Naive thymus-derived CD4-positive, alpha-beta T cell (primary cell): ENCODE results near the gene BDH1. TPM values are rescaled to one million over a fixed set of nuclear protein-coding genes. Genes with fewer than 3 reads are reported as not detected.

Source experiments
- ATAC-seq: fragments of 150-1000 bp; cut with Tn5 transposase; 2 replicates; pipeline ENCODE4 v1.10.0; 2021; ENCODE audit warnings: mild to moderate bottlenecking, moderate library complexity
- CTCF ChIA-PET: fragments of 350-600 bp; sonication (Branson Sonifier 250); formaldehyde crosslinking; loops from one replicate; lab custom pipeline; 2021; ENCODE audit warnings: antibody characterized with exemption; lab: Charles Lee
- POLR2A ChIA-PET: fragments of 350-600 bp; sonication (Branson Sonifier 250); formaldehyde crosslinking; loops from one replicate; lab custom pipeline; 2021; ENCODE audit warnings: antibody characterized with exemption, inconsistent platforms; lab: Charles Lee
- DNase-seq, 9 donors: peaks; one replicate each; pipeline versions ENCODE4 v3.0.0 to v3.0.0-alpha.2; 2020 to 2022; ENCODE audit warnings: mixed read lengths in 1 of 9
- H3K27ac ChIP-seq: one replicate; pipeline ENCODE4 v1.7.0; 2013; ENCODE audit warnings: mild to moderate bottlenecking, low read depth, low read length, moderate library complexity
- H3K27me3 ChIP-seq, 2 donors: one replicate each; pipeline ENCODE4 v1.7.0; 2013; ENCODE audit warnings: low read length in 2 of 2, mild to moderate bottlenecking in 2 of 2, moderate library complexity in 2 of 2; ENCODE audit not compliant: control insufficient read depth in 2 of 2, insufficient read depth in 2 of 2
- H3K36me3 ChIP-seq, 3 experiments: 1 replicate in 2 of 3; 2 replicates in 1 of 3; pipeline ENCODE4 v1.7.0; 2013; ENCODE audit warnings: low read length in 3 of 3, mild to moderate bottlenecking in 3 of 3, moderate library complexity in 1 of 3; ENCODE audit not compliant: insufficient read depth in 3 of 3, control insufficient read depth in 2 of 3
- H3K4me1 ChIP-seq, 2 donors: one replicate each; pipeline ENCODE4 v1.7.0; 2013; ENCODE audit warnings: low read length in 2 of 2, mild to moderate bottlenecking in 2 of 2, moderate library complexity in 1 of 2; ENCODE audit not compliant: control insufficient read depth in 2 of 2, insufficient read depth in 2 of 2
- H3K4me3 ChIP-seq: 2 replicates; pipeline ENCODE4 v1.7.0; 2013; ENCODE audit warnings: mild to moderate bottlenecking, low read length
- H3K9me3 ChIP-seq, 3 experiments: 1 replicate in 2 of 3; 2 replicates in 1 of 3; pipeline ENCODE4 v1.7.0; 2013; ENCODE audit warnings: low read length in 3 of 3; ENCODE audit not compliant: control insufficient read depth in 2 of 3
- H3K27ac Mint-ChIP-seq, 9 donors: one replicate each; pipeline ENCODE4 v1.8.0; 2020 to 2022; ENCODE audit warnings: mixed read lengths in 9 of 9, mild to moderate bottlenecking in 8 of 9, moderate library complexity in 5 of 9, inconsistent platforms in 2 of 9
- H3K27me3 Mint-ChIP-seq, 5 donors: one replicate each; pipeline ENCODE4 v1.8.0; 2021 to 2022; ENCODE audit warnings: mixed read lengths in 5 of 5, mild to moderate bottlenecking in 1 of 5
- H3K36me3 Mint-ChIP-seq, 5 donors: one replicate each; pipeline ENCODE4 v1.8.0; 2020 to 2022; ENCODE audit warnings: mixed read lengths in 5 of 5, mild to moderate bottlenecking in 3 of 5, inconsistent platforms in 1 of 5
- H3K4me1 Mint-ChIP-seq, 7 donors: one replicate each; pipeline ENCODE4 v1.8.0; 2020 to 2022; ENCODE audit warnings: mixed read lengths in 7 of 7, mild to moderate bottlenecking in 3 of 7, inconsistent platforms in 1 of 7
- H3K4me3 Mint-ChIP-seq, 10 donors: one replicate each; pipeline ENCODE4 v1.8.0; 2020 to 2022; ENCODE audit warnings: mild to moderate bottlenecking in 10 of 10, mixed read lengths in 10 of 10, moderate library complexity in 6 of 10, inconsistent platforms in 2 of 10
- H3K9me3 Mint-ChIP-seq, 11 donors: one replicate each; pipeline ENCODE4 v1.8.0; 2020 to 2022; ENCODE audit warnings: mixed read lengths in 11 of 11, mild to moderate bottlenecking in 4 of 11, inconsistent platforms in 1 of 11, moderate library complexity in 1 of 11
- intact Hi-C, 2 donors: fragments of 100-400 bp; cut with micrococcal nuclease; formaldehyde crosslinking; loops; one replicate each; pipeline ENCODE4 v1.15.1; 2023
- polyA plus RNA-seq, 2 donors: library from polyadenylated mRNA; unstranded; fragments of 300-500 nt; fragmentation: Illumina TruSeq; gene quantifications; one replicate each; pipeline ENCODE4 v1.2.3, GENCODE V29; 2021
- total RNA-seq, 6 experiments: library from RNA in 5 of 6; stranded (reverse) in 5 of 6; gene quantifications; 1 replicate in 5 of 6; 2 replicates in 1 of 6; pipeline ENCODE4 v1.2.3 and lab custom pipeline; 2021 to 2026

The BDH1 gene
- total and polyA plus RNA-seq, 7 experiments from 2014 or later, result 31.3 to 105 (median 43.4) TPM

DNA sequence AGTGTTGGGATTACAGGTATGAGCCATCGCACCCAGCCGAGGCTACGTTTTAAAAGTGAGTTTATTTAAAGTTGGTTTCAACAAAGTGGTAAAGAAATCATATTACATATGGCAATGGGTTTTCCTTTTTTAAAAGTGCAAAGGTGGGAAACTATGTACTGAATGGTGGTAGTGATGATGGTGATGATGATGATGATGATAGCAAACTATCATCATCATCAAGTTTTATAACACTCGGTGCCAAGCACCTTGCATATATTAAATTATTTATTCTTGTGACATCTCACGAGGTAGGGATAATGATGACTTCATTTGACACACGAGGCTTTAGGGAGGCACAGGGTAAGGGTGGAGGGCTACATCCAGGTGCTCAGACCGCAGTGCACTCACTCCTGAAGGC, 64.3 kb downstream of the BDH1 start:
- DNase-seq (no peak), ATAC-seq (no peak)
- Histone ChIP-seq H3K36me3 (no peaks in the 10 kb centered on the region), H3K27me3 (no peaks in the 10 kb centered on the region), H3K4me3 (no peak overlapping the region), H3K27ac (no peak overlapping the region), H3K9me3 (no peaks in the 10 kb centered on the region), H3K4me1 (no peaks in the 10 kb centered on the region)
- Mint-ChIP-seq H3K27ac (no peak overlapping the region), H3K4me3 (no peak overlapping the region), H3K9me3 (peaks cover 0 to 2% (median 0%) of the 10 kb centered on the region in 11 donors), H3K36me3 (no peaks in the 10 kb centered on the region), H3K27me3 (peaks cover 0 to 13% (median 0%) of the 10 kb centered on the region in 5 donors), H3K4me1 (peaks cover 0 to under 1% (median 0%) of the 10 kb centered on the region in 7 donors)
- intact Hi-C loops, result no loop called here
- CTCF ChIA-PET, result interaction anchor here (0.6 kb wide), 1 partner anchor 234 kb away, joined by 3 read pairs; no protein-coding TSS in a partner anchor
- POLR2A ChIA-PET, result no interaction called here

DNA sequence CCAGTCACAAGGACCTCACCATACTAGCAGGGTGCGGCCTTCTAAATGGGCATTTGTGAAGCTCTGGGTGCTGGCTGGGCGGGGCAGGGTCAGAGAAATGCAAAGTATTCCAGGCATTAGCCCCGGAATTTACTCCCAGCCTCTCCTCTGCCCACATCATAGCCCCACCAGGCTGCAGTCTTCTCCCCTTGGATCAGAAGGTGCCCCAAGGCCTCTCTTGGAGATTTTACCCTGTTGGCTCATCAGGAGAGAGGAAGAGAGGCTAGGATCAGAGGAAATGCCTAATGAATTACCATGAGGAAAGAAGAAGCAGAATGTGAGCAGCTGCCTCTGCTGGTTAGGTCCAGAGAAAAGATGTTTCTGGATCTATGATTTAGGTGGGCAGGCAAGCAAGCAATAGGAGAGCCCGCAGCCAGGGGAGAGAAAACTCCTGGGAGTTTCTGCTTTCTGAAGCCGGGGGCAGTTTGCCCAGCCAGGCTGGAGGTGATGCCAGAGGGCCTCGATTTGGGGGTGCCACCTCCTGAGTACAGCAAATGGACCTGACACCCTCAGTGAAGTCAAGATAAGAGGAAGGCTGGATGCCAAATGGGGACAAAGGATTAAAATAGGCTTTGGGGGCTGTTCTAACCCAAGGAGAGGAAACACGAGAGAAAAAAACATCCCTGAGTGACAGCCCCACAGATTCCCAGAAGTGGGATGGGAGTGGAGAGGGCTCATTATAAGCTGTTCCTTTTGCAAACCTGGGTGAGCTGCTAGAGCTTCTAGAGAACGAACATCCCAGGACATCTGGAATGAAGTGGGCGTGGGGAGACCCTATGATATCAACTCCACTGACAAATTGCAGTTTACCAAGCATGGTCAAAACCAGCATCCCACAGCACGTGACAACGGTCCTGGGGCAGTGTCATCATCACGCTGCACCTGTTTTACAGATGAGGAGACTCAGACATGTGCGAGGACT, 65.4 kb downstream of the BDH1 start:
- CTCF ChIA-PET, result interaction anchor here (0.7 kb wide), 1 partner anchor 19 kb away, joined by 3 read pairs; no protein-coding TSS in a partner anchor
- Mint-ChIP-seq H3K4me1 (peaks cover 0 to 2% (median 0%) of the 10 kb centered on the region in 7 donors), H3K27me3 (peaks cover 0 to 14% (median 0%) of the 10 kb centered on the region in 5 donors), H3K9me3 (peaks cover 0 to 2% (median 0%) of the 10 kb centered on the region in 11 donors), H3K4me3 (no peak overlapping the region), H3K27ac (no peak overlapping the region), H3K36me3 (no peaks in the 10 kb centered on the region)
- no peak overlapping the region for H3K4me3 ChIP-seq
- no peaks in the 10 kb centered on the region for H3K9me3 ChIP-seq
- intact Hi-C loops, result no loop called here
- H3K4me1 ChIP-seq, result no peaks in the 10 kb centered on the region
- DNase-seq (no peak), ATAC-seq (no peak)
- no peak overlapping the region for H3K27ac ChIP-seq
- H3K36me3 ChIP-seq, result no peaks in the 10 kb centered on the region
- POLR2A ChIA-PET, result no interaction called here
- no peaks in the 10 kb centered on the region for H3K27me3 ChIP-seq

DNA sequence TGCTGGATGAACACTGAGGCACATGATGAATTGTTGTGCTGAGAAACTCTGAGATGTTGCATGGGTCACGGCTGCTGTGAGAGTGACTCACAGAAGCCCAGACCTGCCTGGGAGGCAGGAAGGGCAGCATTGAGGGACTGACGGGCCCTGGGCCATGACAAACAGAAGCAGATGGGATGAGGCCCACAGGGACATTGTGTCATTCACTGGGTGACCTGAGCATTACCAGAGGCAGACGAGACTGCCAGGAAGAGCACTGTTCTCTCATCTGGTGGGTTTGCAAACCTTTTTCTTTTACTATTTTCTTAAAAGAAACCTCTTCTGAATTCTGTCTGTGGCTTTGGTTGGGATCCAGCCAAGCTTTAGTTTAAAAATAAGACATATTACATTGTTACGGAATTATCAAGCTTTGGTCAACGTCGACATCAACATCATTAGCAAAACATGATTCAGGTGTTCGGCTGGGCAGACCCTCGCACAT, 67.8 kb downstream of the BDH1 start:
- intact Hi-C loops, result no loop called here
- peaks cover 0 to 2% (median 0%) of the 10 kb centered on the region in 7 donors for H3K4me1 Mint-ChIP-seq
- no peaks in the 10 kb centered on the region for H3K9me3 ChIP-seq
- H3K27me3 ChIP-seq, result no peaks in the 10 kb centered on the region
- H3K27me3 Mint-ChIP-seq, result peaks cover 0 to 13% (median 0%) of the 10 kb centered on the region in 5 donors
- H3K27ac Mint-ChIP-seq, result no peak overlapping the region
- no peak overlapping the region for H3K4me3 ChIP-seq
- no peaks in the 10 kb centered on the region for H3K4me1 ChIP-seq
- H3K27ac ChIP-seq, result no peak overlapping the region
- POLR2A ChIA-PET, result no interaction called here
- H3K36me3 ChIP-seq, result no peaks in the 10 kb centered on the region
- H3K9me3 Mint-ChIP-seq, result no peaks in the 10 kb centered on the region
- no peaks in the 10 kb centered on the region for H3K36me3 Mint-ChIP-seq
- CTCF ChIA-PET, result interaction anchor here (0.6 to 1.1 kb wide), 3 partner anchors 13 to 1637 kb away, joined by 3 to 5 read pairs (median 4); no protein-coding TSS in a partner anchor
- DNase-seq, result no peak
- ATAC-seq, result no peak
- no peak overlapping the region for H3K4me3 Mint-ChIP-seq

DNA sequence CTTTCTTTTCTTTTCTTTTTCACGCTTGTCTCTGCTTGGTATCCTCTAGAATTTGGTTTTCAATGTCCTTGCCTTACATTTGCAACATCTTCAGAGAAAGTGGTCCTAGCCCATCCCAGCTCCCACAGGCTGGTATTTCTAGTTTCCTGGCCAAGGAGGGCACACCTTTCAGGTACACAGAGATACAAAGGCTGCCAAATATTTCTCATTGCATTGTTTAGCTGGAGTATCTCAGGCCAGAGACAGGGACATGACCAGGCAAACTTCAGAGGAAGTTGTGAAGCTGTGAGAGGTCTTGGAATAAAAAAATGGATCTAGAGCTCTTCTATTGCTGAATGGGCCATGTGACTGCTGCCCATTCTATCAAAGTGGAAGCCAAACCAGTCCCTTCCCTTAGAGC, 68.9 kb downstream of the BDH1 start:
- no peaks in the 10 kb centered on the region for H3K9me3 ChIP-seq
- ChIA-PET CTCF (interaction anchor here (1.8 kb wide), 1 partner anchor 20 kb away, joined by 6 read pairs; no protein-coding TSS in a partner anchor), POLR2A (no interaction called here)
- Mint-ChIP-seq H3K4me3 (no peak overlapping the region), H3K27me3 (peaks cover 0 to 11% (median 0%) of the 10 kb centered on the region in 5 donors), H3K27ac (no peak overlapping the region), H3K36me3 (no peaks in the 10 kb centered on the region), H3K9me3 (no peaks in the 10 kb centered on the region), H3K4me1 (peaks cover 0 to 2% (median 0%) of the 10 kb centered on the region in 7 donors)
- H3K36me3 ChIP-seq, result no peaks in the 10 kb centered on the region
- no peak for DNase-seq
- H3K27me3 ChIP-seq, result no peaks in the 10 kb centered on the region
- no peaks in the 10 kb centered on the region for H3K4me1 ChIP-seq
- H3K4me3 ChIP-seq, result no peak overlapping the region
- no peak overlapping the region for H3K27ac ChIP-seq
- intact Hi-C loops, result no loop called here
- no peak for ATAC-seq

DNA sequence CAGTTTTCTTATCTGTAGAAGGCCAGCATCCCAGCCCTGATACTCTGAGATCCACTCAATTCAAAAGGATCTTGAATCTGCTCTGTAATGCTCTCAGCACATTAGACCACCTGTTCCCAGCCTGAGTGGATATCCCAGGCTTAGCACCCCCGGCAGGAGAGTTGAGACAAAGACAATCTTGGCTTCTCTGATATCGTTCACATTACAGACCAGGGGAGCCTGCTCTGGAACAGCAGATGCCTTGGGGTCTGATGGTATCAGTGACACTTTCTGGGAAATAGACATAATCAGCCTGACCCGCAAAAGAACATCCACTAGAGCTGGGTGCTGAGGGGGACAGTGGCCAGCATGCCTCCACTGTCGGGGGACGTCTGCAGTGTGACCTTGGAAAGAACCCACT, 70.6 kb downstream of the BDH1 start:
- intact Hi-C loops, result no loop called here
- Histone ChIP-seq H3K9me3 (no peaks in the 10 kb centered on the region), H3K27me3 (no peaks in the 10 kb centered on the region), H3K27ac (no peak overlapping the region), H3K4me1 (no peaks in the 10 kb centered on the region), H3K4me3 (no peak overlapping the region), H3K36me3 (no peaks in the 10 kb centered on the region)
- CTCF ChIA-PET, result no interaction called here
- Mint-ChIP-seq H3K4me3 (no peak overlapping the region), H3K36me3 (no peaks in the 10 kb centered on the region), H3K9me3 (no peaks in the 10 kb centered on the region), H3K27ac (no peak overlapping the region), H3K4me1 (peaks cover 0 to 2% (median 0%) of the 10 kb centered on the region in 7 donors), H3K27me3 (peaks cover 0 to 15% (median 0%) of the 10 kb centered on the region in 5 donors)
- ATAC-seq (no peak), DNase-seq (no peak)
- POLR2A ChIA-PET, result no interaction called here

DNA sequence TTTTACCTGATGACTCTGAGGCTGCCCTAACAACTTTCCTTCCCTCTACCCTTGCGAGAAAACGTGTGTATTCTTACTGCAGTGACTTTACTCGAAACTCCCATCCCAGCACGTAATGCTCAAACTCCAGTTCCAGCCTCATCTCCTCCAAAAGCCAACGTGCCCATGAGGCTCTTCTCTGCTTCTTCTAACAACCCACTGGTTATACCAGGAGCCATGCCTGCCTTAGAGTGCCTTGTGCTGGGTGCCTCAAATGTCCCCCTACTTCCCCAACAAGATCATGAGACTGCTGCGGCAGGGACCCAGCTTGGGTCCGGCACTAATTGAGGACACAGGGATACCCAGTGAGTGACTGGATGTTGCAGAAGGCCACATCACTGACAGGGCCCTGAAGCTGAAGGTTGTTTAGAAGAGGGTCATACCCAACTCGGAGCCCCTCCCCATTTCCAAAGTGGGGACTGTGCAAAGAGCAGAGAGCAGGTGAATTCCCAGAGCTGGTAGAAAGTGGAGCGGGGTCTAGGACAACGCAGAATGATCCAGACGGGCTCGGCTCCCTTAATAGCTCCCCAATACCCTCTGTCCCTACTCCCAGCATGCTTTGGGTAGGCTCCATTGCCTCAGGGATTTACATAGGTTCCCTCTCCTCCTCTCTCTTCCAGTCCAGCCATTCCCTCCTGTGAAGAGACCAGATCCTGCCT, 71.4 kb downstream of the BDH1 start:
- H3K27me3 Mint-ChIP-seq, result peaks cover 0 to 20% (median 5%) of the 10 kb centered on the region in 5 donors
- Histone ChIP-seq H3K27me3 (no peaks in the 10 kb centered on the region), H3K9me3 (no peaks in the 10 kb centered on the region), H3K36me3 (no peaks in the 10 kb centered on the region), H3K27ac (no peak overlapping the region), H3K4me3 (no peak overlapping the region), H3K4me1 (no peaks in the 10 kb centered on the region)
- H3K4me3 Mint-ChIP-seq, result no peak overlapping the region
- H3K36me3 Mint-ChIP-seq, result no peaks in the 10 kb centered on the region
- H3K4me1 Mint-ChIP-seq, result peaks cover 0 to 2% (median 0%) of the 10 kb centered on the region in 7 donors
- CTCF ChIA-PET, result no interaction called here
- peak overlapping the region in 1 of 9 donors; percentile 17 for H3K27ac Mint-ChIP-seq
- intact Hi-C loops, result no loop called here
- no peak for DNase-seq
- POLR2A ChIA-PET, result no interaction called here
- ATAC-seq, result no peak
- H3K9me3 Mint-ChIP-seq, result no peaks in the 10 kb centered on the region
